Activated CD4-positive, alpha-beta T cell treated with anti-CD3 and anti-CD28 coated beads, Interleukin-2, Interleukin-4, amounts not matched to agents 100 ng/mL and 50 ng/mL, durations not matched to agents 16 hours and 8 hours (primary cell): ENCODE data around the gene PPP2R2D.
"Not testable (repeated sequence)": the region's sequence is repeated elsewhere in the genome, so short reads cannot be mapped to it uniquely, and the experiment has no call there.

Source experiments
- DNase-seq: peaks from one replicate; pipeline ENCODE4 v3.0.0-alpha.2; 2020; ENCODE audit warnings: low spot score

Gene PPP2R2D

GRCh38 chr10:131908151-131908550 is 7.3 kb downstream of the PPP2R2D start:
- no peak for DNase-seq

DNA sequence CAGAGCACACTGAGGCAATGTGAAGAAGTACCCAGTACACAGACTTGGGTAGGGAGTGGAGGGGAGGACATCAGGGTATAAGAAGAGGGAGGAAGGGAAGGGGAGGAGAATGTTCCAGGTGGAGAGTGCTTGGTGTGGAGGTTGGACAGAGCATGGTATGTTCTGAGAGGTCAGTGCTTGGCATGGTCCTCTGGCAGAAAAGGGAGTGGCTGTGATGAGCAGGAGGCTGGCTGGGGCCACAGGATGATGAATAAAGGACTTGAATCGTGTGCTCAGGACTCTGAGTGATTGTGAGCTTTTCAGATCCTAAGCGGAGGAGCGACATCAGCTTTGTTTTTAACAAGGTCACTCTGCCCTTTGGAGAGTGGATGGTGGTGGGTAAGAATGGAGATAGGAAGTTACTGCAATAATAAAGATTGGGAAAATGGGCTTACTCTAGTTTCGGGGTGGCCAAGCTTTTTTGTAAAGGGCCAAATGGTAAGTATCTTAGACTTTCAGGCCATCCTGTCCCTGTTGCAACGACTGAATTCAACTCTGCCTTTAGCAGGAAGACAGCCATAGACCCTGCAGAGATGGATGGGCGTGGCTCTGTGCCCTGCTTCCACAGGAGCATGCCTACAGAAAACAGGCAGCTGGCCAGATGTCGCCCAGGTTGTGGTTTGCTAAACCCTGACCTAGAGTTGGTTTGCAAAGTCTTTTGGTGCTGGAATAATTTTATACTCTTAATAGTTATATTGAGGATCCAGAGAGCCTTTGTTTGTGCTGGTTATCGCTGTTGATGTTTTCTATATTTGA is 8.4 kb downstream of the PPP2R2D start:
- DNase-seq, result no peak

DNA sequence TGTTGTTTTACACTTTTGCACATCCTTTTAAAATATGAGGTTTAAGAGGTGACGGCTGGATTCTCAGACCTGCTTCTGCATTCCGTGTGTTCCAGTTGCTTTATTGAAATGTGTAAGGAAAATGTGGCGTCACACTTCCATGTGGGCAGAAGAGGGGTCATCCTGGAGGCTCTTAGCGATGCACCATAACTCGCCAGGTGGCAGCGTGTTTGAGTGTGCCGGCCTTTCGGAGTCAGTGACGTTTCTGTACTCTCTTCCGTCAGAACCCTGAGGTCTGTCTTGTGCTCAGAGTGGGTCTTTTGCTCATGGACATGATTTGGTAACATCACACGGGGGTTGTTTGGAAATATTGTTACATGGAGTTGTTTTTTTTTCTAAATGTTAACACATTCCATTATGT is 9.1 kb downstream of the PPP2R2D start:
- DNase-seq, result no peak

GRCh38 chr10:131910663-131911314 is 10.0 kb downstream of the PPP2R2D start:
- no peak for DNase-seq

DNA sequence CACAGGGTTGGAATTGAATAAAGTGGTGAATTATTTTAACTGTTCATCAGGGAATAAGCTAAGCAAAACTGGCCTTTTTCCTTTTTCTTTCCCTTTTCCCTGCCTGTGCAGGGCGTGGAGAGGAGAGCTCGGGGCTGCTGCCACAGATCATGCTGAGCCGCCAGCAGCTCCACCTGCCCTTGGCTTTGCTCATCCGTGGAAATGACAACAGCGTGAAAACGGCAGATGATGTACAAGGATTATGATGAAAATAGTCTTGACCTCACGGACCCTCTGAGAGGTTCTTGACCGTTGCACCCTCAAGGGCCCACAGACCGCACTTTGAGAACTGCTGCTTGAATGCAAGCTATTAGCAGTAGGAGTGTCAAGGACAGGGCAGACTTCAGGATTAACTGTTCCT is 10.6 kb downstream of the PPP2R2D start:
- DNase-seq, result no peak

GRCh38 chr10:131912620-131913019 is 11.8 kb downstream of the PPP2R2D start:
- no peak for DNase-seq

- DNase-seq, result no peak
These were observed 14.7 kb downstream of the PPP2R2D start for GRCh38 chr10:131915484-131915883.

DNA sequence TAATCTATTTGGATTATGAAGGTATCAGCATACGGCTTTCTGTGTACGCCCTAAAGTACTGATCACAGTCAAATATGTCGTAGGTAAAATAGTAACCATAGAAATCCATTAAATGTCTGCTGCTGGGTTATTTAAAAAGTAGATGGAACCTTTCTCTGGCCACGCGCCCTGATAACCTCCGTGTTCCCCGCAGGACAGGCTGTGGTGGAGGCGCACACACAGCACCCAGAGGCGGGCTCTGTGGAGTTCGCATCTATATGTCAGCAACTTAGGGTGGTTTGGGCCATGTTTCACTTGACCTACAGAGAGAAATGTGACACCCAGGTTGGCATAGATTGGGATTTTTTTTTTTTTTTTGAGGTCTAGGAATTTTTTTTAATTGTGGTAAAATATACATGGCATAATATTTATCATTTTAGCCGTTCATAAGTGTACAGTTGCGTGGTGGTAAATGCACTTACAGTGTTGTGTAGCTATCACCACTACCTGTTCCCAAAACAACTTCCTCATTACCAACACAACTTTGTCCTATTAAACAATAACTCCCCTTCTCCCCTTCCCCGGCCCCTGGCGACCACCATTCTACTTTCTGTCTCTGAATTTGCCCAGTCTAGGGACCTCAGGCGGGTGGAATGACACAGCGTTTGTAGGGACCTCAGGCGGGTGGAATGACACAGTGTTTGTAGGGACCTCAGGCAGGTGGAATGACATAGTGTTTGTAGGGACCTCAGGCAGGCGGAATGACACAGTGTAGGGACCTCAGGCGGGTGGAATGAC is 15.4 kb downstream of the PPP2R2D start:
- no peak for DNase-seq

GRCh38 chr10:131916767-131917160 is 16.0 kb downstream of the PPP2R2D start:
- DNase-seq, result not testable (repeated sequence)

DNA sequence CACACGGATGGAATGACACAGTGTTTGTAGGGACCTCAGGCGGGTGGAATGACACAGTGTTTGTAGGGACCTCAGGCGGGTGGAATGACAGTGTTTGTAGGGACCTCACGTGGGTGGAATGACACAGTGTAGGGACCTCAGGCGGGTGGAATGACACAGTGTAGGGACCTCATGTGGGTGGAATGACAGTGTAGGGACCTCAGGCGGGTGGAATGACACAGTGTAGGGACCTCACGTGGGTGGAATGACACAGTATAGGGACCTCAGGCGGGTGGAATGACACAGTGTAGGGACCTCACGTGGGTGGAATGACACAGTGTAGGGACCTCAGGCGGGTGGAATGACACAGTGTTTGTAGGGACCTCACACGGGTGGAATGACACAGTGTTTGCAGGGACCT is 16.7 kb downstream of the PPP2R2D start:
- DNase-seq, result not testable (repeated sequence)

GRCh38 chr10:131919461-131919860 is 18.7 kb downstream of the PPP2R2D start:
- not testable (repeated sequence) for DNase-seq

- DNase-seq, result no peak
These were observed 19.3 kb downstream of the PPP2R2D start for GRCh38 chr10:131920151-131920550.

DNA sequence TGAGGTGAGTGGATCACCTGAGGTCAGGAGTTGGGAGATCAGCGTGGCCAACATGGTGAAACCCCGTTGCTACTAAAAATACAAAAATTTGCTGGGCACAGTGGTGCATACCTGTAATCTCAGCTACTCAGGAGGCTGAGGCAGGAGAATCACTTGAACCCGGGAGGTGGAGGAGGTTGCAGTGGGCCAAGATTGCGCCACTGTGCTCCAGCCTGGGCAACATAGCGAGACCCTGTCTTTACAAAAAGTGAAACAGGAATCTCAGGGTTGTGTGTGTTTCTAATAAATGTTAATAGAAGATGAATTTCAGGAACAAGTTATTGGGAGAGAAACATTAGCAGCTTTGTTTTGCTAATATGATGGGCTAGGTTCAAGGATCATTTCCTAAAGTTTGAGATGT is 19.9 kb downstream of the PPP2R2D start:
- no peak for DNase-seq

DNA sequence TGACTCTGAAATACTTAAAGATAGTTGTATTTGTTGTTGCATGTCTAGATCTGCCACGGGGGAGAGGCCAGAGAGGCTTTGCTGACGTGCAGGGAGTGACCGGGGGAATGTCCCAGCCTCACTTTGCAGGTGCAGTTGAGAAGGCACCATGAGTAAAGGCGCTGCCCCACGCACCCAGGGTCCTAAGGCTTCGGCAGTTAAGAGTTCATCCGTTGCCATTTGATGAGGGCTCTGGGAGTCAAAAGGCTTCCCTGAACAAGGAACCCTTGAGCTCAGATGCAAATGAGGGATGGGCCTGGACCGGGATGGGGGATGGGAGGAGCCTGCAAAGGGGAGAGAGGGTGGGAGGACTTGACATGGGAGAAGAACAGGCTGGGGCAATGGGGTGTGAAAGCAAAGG is 20.4 kb downstream of the PPP2R2D start:
- DNase-seq, result no peak

DNA sequence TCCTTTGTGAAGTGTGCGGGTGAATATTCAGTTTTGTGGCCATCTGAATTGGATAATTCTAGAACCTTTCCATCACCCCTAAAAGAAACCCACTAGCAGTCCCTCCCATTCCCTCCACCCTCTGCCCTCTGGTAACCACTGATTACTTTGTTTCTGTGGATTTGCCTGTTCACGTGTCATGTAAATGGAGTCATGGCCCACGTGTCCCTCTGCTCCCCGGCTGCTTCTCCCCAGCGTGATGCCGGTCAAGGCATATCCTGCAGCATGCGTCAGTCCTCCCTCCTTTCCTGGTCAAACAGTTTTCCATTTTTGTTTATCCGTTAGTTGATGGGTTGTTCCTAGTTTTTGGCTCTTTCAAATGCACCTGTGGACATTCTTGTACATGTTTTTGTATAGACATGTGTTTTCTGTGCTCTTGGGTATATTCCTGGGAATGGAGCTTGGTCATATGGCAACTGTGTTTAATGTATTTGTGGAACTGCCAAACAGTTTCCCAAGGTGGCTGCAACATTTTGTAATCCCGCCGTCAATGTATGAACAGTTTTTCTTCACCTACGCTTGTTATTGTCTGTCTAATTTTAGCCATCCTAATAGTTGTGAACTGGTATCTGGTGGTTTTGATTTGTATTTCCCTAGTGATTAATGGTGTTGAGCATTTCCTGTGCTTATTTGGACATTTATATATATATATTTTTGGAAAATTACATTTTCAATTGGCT is 22.4 kb downstream of the PPP2R2D start:
- DNase-seq, result no peak

GRCh38 chr10:131925011-131925649 is 24.3 kb downstream of the PPP2R2D start:
- DNase-seq, result no peak

DNA sequence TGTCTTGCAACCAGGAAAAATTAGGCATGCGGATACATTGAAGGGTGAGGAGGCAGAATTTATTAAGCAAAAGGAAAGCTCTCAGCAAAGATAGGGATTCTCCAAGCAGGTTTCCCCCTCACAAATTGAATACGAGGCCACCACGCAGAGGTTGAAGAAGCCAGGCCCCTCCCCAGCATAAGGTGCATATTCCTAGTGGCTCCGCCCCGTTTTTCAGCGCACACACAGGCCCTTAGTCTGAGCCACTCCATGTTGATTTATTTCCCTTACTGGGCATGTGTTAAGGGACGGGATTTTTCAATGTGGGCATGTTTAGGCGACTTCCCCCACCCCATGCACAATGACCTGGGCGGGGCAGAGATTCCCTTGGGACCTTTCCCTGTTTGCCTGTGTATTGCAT is 24.9 kb downstream of the PPP2R2D start:
- DNase-seq, result no peak

DNA sequence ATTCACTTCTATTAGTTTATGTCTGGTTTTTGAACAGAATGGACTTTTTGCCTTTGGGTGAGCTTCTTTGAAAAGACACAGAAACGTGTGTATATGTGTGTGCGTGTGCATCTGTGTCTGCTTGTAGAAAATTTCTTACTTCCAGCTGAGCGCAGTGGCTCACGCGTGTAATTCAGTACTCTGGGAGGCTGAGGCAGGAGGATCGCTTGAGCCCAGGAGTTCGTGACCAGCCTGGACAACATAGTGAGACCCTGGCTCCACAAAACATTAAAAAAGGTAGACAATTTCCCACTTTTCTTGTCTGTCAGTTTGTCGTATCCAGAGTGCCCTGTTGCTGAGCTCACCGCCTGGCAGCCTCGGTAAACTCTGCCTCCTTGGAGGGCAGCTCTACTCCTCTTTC is 25.4 kb downstream of the PPP2R2D start:
- DNase-seq, result no peak

GRCh38 chr10:131926743-131927595 is 26.2 kb downstream of the PPP2R2D start:
- no peak for DNase-seq

GRCh38 chr10:131928248-131929095 is 27.7 kb downstream of the PPP2R2D start:
- peak; percentile 52 for DNase-seq
